HG02970 (cell line): ENCODE data around the gene PUS1.
"Not testable (repeated sequence)": the region's sequence is repeated elsewhere in the genome, so short reads cannot be mapped to it uniquely, and the experiment has no call there.

Source experiments
- ATAC-seq: cut with Tn5 transposase; IDR thresholded peaks from one replicate; pipeline ENCODE4 v1.9.1; 2021; ENCODE audit warnings: mild to moderate bottlenecking, moderate library complexity, moderate number of reproducible peaks; ENCODE audit not compliant: unreplicated experiment, low FRiP score

PUS1 gene

DNA sequence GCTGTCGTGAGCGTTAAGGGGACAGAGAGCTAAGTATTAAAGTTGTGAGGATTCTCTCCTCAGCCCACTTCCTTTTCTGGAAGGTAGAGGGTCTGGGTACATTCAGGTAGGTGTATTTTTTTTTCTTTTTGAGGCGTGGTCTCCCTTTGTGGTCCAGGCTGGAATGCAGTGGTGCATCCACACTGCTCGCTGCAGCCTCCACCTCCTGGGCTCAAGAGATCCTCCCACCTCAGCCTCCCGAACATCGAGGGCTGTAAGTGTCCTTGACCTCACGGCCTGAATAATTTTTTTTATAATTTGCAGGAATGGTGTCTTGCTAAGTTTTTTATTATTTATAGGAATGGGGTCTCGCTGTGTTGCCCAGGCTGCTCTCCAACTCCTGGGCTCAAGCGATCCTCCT is 1.4 kb downstream of the PUS1 start:
- ATAC-seq, result no peak

DNA sequence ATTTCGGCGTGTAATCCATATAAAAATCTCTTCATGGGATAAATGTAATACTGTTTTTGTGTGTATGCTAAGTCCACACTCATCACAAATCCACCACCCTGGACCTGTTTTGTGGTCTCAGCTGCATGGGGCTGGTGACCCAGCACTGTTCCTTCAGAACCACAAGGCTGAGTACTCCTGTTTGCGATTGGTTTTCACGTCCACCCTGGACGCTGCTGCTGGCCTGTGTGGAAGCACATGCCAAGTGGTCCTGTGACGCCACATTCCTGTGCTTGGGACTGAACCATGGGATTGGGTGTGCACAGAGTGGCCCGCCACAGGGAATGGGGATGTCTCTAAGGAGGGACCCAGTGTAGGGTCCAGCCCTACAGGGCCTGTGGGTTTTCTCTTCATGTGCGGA is 4.3 kb downstream of the PUS1 start:
- no peak for ATAC-seq

DNA sequence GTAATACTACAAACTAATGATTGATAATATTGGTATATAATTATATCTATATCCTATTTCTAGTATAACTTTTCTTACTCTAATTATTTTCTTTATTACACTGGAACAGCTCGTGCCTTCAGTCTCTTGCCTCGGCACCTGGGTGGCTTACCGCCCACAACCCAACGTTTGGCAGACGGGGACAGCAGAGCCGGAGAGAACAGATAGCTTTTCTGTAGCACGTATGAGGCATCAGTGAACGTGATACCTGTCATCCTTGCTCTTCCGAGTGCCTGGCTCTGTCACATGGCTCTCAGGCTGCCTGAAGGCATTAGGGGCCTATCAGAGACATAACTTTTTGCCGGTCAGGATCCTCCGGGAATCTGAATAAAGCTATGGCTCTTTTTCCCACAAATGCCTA is 5.5 kb downstream of the PUS1 start:
- ATAC-seq, result no peak

DNA sequence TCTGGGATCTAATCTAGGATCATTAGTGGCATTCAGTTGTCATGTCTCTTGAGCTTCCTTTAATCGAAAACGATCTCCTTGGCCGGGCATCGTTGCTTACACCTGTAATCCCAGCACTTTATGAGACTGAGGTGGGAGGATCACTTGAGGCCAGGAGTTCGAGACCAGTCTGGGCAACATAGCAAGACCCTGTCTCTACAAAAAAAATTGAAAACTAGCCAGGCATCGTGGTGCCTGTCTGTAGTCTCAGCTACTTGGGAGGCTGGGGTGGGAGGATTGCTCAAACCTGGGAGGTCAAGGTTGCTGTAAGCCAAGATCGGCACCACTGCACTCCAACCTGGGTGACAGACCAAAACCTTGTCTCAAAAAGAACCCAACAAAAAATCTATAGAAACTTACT is 9.0 kb downstream of the PUS1 start:
- no peak for ATAC-seq

DNA sequence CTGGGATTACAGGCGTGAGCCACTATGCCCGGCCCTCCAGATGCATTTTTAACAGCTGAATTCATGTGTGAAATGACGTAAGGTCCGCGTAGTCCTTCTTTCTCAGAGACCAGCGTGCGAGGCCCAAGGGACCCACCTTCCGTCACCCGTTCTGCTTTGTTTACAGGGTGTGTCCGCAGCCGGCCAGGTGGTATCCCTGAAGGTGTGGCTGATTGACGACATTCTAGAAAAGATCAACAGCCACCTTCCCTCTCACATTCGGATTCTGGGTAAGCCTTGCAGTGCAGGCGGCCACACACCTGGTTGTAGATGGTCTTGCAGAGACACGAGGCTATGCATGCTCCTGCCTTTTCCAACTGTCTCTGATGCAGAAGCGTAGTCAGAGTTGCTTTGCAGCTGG is 9.9 kb downstream of the PUS1 start:
- no peak for ATAC-seq

DNA sequence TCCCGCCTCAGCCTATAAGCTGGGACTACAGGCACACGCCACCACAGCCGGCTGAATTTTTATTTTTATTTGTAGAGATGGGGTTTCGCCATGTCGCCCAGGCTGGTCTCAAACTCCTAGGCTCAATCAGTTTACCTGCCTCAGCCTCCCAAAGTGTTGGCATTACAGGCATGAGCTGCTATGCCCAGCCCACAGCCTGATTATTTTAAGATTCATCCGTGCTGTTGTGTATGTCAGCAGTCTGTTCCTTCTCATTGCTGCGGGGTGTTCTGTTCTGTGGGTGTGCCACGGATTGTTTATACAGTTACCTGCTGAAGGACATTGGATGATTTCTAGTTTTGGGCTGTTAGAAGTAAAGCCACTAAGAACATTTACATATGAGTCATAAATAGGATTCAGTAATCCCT is 11.1 kb downstream of the PUS1 start:
- no peak for ATAC-seq

DNA sequence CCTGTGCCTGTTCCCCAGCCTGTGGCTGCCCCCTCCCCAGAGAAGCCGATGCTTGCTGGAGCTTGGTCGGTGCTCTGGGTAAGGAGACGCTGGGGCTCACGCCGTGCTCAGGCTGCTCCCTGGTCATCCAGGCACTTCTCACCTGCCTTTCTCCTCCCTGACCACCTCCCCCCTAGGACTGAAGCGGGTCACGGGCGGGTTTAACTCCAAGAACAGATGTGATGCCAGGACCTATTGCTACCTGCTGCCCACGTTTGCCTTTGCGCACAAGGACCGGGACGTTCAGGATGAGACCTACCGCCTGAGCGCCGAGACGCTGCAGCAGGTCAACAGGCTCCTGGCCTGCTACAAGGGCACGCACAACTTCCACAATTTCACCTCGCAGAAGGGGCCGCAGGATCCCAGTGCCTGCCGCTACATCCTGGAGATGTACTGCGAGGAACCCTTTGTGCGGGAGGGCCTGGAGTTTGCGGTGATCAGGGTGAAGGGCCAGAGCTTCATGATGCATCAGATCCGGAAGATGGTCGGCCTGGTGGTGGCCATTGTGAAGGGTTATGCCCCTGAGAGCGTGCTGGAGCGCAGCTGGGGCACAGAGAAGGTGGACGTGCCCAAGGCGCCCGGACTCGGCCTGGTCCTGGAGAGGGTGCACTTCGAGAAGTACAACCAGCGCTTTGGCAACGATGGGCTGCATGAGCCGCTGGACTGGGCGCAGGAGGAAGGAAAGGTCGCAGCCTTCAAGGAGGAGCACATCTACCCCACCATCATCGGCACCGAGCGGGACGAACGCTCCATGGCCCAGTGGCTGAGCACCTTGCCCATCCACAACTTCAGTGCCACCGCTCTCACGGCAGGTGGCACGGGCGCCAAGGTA is 12.3 kb downstream of the PUS1 start:
- no peak for ATAC-seq

DNA sequence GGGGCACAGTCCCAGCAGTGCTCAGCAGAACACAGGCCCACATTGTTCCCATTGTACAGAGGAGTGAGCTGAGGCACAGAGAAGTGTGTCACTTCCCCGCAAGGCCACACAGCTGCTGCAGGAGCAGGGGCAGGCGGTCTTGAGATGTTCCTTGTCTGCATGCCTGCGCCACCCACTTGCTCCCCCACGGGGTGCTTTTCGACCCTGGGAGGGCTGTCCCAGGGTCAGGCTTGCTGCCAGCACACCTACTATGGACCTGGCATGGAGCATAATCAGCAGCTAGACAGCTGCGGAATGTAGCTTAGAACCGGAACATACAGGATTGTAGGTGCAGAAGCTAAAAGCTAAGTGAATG is 12.9 kb downstream of the PUS1 start:
- no peak for ATAC-seq

DNA sequence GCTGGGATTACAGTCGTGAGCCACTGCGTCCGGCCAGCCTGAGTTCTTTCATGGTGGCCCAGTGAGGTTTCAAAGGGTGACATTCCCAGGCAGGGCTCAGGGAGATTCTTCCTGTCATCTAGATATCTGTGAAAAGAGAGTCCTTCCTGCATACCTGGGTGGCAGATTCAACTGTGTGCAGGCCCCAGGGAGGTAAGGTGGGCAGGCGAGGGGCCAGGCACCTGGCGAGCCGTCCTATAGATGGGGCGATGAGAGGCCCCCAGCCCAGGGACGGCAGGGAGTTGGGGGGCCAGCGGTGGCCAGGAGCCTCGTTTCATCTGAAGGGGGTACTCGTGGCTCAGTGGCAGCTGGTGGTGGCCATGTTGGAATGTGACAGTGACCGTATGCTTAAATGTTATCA is 13.6 kb downstream of the PUS1 start:
- no peak for ATAC-seq

DNA sequence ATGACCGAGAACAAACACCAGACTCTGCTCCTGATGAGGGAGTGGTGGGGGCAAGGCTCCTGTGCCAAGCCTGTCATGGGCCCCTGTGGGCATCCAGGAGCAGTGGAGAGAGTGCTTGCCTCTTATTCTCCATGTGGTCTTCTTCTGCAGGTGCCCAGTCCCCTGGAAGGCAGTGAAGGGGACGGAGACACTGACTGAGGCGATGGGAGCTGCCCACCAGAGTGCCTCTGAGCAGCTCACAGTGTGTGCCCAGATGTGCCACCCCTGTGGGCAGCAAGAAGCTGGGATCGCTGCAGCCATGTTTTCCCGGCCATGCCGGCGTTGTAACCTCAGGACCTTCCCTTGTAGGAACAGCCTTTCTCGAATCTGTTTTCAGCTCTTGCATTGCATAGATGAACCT is 14.3 kb downstream of the PUS1 start:
- no peak for ATAC-seq

DNA sequence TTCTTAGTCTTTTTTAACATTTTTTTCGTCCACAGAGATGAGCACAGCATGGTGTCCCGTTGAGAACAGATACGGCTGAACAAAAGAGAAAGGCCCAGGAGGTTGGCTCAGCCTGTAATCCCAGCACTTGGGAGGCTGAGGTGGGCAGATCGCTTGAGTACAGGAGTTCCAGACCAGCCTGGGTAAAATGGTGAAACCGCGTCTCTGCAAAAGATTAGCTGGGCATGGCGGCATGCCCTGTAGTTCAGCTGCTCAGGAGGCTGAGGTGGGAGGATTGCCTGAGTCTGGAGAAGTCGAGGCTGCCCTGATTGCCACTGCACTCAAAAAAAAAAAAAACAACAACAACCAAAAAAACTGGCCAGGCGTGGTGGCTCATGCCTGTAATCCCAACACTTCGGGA is 14.8 kb downstream of the PUS1 start:
- ATAC-seq, result no peak

DNA sequence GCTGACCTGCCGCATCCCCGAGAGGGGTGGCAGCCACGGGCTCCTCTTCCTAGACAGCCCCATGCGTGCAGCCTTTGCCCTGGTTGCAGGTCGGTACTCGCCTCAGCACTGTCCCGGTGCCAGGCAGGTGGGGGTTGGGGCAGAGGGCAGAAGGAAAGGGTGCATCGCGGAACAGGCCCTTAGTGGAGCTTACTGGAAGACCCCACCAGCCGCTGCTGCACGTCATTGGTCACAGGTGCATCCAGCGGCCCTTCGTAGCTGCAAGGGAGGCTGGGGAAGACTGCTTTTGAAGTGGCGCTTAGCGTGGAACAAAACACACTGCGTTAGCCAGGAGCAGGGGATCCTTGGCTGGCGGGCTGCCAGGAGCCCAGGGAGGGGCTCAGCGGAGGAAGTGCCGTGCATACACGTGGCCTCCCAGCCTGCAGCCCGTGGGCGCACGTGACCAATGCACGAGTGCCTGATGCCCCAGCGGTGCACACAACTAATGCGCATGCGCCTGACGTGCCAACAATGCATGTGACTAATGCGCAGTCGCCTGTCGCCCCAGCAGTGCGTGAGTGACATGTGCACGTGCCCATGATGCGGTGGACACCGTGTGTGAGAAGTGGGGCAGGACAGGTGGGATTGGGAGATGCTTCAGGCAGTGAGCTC is 15.7 kb downstream of the PUS1 start:
- ATAC-seq, result no peak

DNA sequence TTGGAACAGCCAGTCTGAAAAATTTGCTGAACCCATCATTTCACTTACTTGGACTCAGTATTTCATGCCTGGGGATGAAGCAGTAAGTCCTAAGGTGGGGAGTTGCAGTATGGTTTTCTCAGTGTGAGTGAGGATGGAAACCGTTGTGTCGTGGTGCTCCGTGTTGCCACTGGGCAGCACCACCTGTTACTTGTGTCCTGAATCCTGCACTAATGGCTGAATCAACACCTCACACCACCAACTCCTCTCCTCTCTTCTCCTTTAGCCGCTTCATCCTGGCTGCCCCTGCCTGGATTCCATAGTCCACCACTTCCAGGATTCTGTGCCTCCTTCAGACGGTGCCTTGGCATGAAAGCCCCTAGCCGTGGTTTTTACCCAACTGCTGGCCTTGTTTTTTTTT is 17.7 kb downstream of the PUS1 start:
- no peak for ATAC-seq

DNA sequence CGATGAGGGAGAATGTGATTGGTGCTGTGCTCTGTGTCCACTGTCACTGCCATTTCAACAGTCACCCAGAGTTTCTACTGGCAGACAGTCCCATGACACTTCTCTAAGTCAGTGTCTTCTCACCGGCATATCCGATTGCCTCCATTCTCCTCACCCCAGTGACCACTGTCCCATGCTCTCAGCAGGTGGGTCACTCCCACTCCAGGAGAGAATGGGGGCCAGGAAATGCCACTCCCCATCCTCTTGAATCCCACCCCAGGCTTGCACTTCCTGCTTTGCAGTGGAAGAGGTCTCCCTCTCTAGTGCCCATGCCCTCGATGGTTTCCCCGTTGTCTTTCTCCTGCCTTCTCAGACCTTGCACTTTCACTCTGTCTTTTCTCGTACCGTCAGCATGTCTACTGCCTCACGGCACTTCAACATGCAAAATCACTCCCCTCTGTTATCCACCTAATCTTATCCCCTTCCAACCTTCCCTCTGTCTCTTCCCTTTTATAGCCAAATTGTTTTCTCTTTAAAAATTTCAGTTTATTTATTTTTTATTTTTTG is 18.5 kb downstream of the PUS1 start:
- no peak for ATAC-seq

DNA sequence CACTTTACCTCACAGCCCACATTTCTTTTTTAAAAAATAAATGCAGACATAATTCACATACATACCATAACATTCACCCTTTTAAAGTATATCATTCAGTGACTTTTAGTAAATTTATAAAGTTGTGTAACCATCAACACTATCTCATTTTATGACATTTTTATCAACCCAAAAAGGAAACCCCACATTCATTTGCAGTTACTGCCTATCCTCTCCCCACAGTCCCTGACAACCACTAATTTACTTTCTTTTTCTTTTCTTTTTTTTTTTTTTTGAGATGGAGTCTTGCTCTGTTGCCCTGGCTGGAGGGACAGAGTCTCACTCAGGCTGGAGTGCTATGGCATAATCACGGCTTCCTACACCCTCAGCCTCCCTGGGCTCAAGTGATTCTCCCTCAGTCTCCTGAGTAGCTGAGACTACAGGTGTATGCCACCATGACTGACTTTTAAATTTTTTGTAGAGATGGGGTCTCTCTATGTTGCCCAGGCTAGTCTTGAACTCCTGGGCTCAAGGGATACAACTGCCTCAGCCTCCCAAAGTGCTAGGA is 19.2 kb downstream of the PUS1 start:
- no peak for ATAC-seq

DNA sequence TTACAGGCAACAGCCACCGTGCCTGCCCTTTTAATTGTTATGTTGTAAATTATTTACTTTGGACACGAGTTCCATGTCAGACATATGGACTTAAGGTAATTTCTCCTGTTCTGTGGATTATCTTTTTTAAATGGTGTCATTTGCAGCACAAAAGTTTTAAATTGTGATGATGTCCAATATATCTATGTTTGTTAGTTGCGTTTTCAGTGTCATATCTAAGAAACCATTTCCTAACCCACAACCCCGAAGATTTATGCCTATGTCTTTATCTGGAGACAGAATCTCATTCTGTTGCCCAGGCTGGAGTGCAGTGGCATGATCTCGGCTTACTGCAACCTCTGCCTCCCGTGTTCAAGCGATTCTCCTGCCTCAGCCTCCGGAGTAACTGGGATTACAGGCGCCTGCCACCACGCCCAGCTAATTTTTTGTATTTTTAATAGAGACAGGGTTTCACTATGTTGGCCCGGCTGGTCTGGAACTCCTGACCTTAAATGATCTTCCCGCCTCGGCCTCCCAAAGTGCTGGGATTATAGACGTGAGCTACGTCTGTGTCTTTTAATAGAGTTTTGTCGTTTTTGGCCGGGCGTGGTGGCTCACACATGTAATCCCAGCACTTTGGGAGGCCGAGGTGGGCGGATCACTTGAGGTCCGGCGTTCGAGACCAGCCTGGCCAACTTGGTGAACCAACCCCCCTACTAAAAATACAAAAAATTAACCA is 19.8 kb downstream of the PUS1 start:
- ATAC-seq, result not testable (repeated sequence)

DNA sequence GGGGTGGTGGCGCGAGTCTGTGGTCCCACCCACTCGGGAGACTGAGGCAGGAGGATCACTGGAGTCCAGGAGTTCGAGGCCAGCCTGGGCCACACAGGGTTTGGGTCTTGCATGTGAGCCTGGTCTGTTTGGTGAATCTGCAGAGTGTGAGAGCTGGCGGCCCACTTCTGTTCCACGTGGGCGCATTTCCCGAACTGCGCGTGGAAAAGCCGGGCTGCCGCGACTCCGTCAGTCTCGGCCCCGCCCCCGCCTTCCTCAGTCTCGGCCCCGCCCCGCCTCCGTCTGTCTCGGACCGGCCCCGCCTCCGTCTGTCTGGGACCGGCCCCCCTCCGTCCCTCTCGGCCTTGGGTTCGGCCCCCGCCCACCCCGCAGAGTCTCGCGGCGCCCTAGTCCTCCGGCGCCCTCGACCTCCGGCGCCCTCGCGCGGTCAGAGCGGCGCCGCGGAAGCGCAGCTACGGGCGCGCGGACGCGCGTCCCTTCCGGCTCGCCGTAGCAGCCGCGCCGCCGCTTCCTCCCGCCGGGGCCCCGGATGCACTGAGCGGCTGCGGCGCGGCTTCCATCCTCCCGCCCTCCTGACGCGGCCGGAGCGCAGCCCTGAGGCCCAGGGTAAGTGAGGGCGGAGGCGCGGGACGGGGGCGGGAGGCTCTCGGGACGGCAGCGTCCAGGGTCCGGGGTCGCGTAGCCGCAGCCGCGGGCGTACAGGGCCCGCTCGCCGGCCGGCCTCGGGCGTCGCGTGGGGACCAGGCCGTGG is 20.5 kb downstream of the PUS1 start, which contains the start of gene EP400:
Gene EP400 (plus strand): TSS at position 512 of the 751 bp plus-strand sequence. CDS start 10,678 bp downstream, outside the sequence.
- peak; percentile 87 for ATAC-seq

DNA sequence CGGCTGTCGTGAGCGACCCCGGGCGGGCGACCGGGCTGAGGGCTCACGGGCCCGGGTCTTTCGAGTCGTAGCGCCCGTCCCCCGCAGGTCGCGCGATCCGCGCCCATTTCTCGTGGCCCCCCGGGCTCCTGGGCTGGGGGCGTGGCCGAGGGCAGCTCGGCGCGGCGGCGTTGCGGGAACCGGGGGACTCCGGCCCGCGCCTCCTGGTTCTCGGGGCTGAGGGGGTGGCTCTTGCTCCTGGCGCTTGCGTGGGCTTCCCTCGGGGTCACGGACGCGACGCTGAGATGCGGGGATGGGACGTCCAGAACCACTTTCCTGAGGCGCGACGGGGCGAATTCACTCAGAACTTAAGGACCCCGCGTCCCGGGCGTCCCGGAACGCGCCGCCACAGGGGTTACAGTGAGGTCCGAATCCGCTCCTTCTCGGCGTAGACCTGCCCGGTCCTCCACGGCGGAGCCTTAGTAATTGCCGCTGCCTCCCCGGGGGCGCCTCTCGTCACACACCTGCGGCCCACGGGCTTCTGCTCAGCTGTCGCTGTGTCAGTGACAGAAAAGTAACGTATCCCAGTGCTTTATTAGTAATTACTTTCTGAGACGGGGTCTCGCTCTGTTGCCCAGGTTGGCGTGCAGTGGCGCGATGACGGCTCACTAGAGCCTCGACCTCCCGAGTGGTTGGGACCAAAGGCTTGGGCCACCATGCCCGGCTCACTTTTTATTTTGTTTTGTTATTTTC is 21.3 kb downstream of the PUS1 start:
- peak; percentile 32 for ATAC-seq

DNA sequence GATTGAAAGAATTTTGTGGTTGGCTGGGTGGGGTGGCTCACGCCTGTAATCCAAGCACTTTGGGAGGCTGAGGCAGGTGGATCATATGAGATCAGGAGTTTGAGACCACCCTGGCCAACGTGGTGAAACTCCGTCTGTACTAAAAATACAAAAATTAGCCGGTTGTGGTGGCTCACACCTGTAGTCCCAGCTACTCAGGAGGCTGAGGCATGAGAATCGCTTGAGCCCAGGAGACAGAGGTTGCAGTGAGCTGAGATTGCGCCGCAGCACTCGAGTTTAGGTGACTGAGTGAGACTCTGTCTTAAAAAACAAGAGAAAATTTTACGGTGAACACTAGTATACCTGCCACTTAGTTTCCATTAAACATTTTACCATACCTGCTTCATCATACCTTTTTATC is 24.7 kb downstream of the PUS1 start:
- not testable (repeated sequence) for ATAC-seq
